GM13976 (cell line): ENCODE measurements around the gene UNKL.

Experiments used
- DNase-seq: peaks from one replicate; pipeline ENCODE4 v3.0.0; 2012; ENCODE audit warnings: low spot score
- in situ Hi-C: fragments of 300-500 bp; cut with MboI; formaldehyde crosslinking; loops from one replicate; pipeline ENCODE4 v1.12.0; 2022; ENCODE audit warnings: low sequenced_read_pairs, mixed read lengths, inconsistent platforms; ENCODE audit not compliant: unreplicated experiment
- TF ChIP-seq, protein P1 (sequence below): IDR thresholded peaks from 2 replicates; pipeline ENCODE4 v1.5.1; 2012; ENCODE audit warnings: borderline replicate concordance, mild to moderate bottlenecking; ENCODE audit not compliant: insufficient read depth; ENCODE audit errors: extremely low read depth, missing control alignments, control extremely low read depth

The UNKL gene

GRCh38 chr16:1451702-1452392 lies 37.3 kb upstream of the UNKL start:
- in situ Hi-C loops, result no loop called here
- DNase-seq, result no peak

DNA sequence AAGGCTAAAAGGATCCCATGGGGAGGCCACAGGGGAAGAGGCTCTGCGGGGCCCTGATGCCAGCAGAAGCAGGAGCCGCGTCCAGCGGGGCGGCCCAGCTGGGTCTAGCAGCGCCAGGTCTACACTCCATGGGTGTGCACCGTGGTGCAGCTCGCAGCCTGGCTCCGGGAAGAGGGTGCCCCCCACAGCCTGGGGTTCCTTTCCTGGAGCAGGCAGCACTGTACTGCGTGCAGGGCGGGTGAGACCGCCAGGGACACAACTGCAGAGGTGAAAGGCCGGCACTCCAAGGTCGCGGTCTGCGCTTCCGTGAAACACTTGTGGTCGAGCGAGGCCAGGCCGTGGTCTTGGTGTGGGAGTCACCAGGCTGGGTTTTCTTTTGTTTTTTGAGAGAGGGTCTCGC lies 36.3 kb upstream of the UNKL start:
- TF ChIP-seq, protein P1, sequence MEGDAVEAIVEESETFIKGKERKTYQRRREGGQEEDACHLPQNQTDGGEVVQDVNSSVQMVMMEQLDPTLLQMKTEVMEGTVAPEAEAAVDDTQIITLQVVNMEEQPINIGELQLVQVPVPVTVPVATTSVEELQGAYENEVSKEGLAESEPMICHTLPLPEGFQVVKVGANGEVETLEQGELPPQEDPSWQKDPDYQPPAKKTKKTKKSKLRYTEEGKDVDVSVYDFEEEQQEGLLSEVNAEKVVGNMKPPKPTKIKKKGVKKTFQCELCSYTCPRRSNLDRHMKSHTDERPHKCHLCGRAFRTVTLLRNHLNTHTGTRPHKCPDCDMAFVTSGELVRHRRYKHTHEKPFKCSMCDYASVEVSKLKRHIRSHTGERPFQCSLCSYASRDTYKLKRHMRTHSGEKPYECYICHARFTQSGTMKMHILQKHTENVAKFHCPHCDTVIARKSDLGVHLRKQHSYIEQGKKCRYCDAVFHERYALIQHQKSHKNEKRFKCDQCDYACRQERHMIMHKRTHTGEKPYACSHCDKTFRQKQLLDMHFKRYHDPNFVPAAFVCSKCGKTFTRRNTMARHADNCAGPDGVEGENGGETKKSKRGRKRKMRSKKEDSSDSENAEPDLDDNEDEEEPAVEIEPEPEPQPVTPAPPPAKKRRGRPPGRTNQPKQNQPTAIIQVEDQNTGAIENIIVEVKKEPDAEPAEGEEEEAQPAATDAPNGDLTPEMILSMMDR, result no peak
- in situ Hi-C loops, result no loop called here
- no peak for DNase-seq

More at GRCh38 chr16:1451702-1452392, 37.3 kb upstream of the UNKL start:
- TF ChIP-seq, protein P1, result no peak

DNA sequence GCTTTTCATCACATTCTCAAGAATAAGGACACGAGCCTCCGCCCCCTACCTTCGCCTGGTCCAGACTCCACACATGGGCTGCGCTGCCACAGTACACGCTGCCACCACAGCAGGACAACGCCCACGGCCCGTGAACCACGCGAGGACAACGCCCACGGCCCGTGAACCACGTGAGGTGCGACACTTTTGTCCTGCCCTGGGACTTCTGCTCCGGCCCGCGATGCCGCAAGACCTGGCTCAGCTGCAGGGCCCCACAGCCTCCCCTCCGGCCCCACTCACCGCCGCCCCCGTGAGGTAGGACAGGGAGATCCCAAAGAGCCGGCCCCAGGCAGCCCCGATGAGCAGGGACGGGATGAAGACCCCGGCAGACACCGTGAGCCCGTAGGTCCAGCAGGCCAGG lies 35.7 kb upstream of the UNKL start:
- no peak for DNase-seq
- in situ Hi-C loops, result no loop called here
- TF ChIP-seq, protein P1, result no peak

- TF ChIP-seq, protein P1, result no peak
- no peak for DNase-seq
- in situ Hi-C loops, result no loop called here
Observed at GRCh38 chr16:1449201-1449788, 34.8 kb upstream of the UNKL start.

GRCh38 chr16:1448536-1449116 lies 34.1 kb upstream of the UNKL start:
- in situ Hi-C loops, result no loop called here
- TF ChIP-seq, protein P1, result no peak
- no peak for DNase-seq

DNA sequence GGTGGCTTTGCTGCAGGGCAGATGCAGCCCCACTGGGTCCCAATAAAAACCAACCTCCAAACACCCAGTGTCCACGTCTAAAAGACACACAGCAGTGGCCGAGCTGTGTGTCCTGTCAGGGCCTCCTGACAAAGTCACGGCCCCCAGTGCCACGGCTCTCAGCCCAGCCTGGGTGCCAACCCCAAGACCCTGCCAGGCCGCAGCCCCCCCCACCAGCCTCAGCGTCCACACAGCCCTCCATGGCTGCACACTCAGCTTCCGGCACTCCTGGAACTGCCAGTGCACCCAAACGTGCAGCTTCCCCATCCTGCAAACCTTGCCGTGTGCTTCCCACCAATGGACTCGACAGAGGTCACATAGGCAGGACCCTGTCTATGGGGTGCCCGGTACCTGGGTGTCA lies 33.5 kb upstream of the UNKL start:
- TF ChIP-seq, protein P1, result no peak
- in situ Hi-C loops, result no loop called here
- no peak for DNase-seq
